ENCODE data around the gene FDXR.
"Not testable (repeated sequence)": the region's sequence is repeated elsewhere in the genome, so short reads cannot be mapped to it uniquely, and the experiment has no call there.

The FDXR gene

GRCh38 chr17:74919440-74920305 is 46.9 kb upstream of the FDXR start:
- H3K4me3 ChIP-seq (ENCODE audit: low read length), result no peak overlapping the region
- TF ChIP-seq CTCF (IDR thresholded peaks at IDR 0.05; ENCODE audit: insufficient read depth, low read depth, low read length, missing control alignments), result no peak
- no peak for DNase-seq (ENCODE audit: low read depth)

- H3K4me3 ChIP-seq (ENCODE audit: low read length), result no peak overlapping the region
- no peak for DNase-seq (ENCODE audit: low read depth)
- no peak for TF ChIP-seq CTCF (IDR thresholded peaks at IDR 0.05; ENCODE audit: insufficient read depth, low read depth, low read length, missing control alignments)
These were observed 46.1 kb upstream of the FDXR start for GRCh38 chr17:74918906-74919305.

- TF ChIP-seq CTCF (IDR thresholded peaks at IDR 0.05; ENCODE audit: insufficient read depth, low read depth, low read length, missing control alignments), result no peak
- DNase-seq (ENCODE audit: low read depth), result no peak
- no peak overlapping the region for H3K4me3 ChIP-seq (ENCODE audit: low read length)
These were observed 44.6 kb upstream of the FDXR start for GRCh38 chr17:74917430-74917829.

- DNase-seq (ENCODE audit: low read depth), result no peak
- no peak overlapping the region for H3K4me3 ChIP-seq (ENCODE audit: low read length)
- no peak for TF ChIP-seq CTCF (IDR thresholded peaks at IDR 0.05; ENCODE audit: insufficient read depth, low read depth, low read length, missing control alignments)
These were observed 44.0 kb upstream of the FDXR start for GRCh38 chr17:74916851-74917199.

GRCh38 chr17:74916136-74916850 is 43.5 kb upstream of the FDXR start:
- H3K4me3 ChIP-seq (ENCODE audit: low read length), result no peak overlapping the region
- TF ChIP-seq CTCF (IDR thresholded peaks at IDR 0.05; ENCODE audit: insufficient read depth, low read depth, low read length, missing control alignments), result no peak
- no peak for DNase-seq (ENCODE audit: low read depth)

- not testable (repeated sequence) for DNase-seq (ENCODE audit: low read depth)
These were observed 38.6 kb upstream of the FDXR start for GRCh38 chr17:74911423-74911822.

GRCh38 chr17:74909097-74909496 is 36.3 kb upstream of the FDXR start:
- not testable (repeated sequence) for H3K4me3 ChIP-seq (ENCODE audit: low read length); DNase-seq (ENCODE audit: low read depth)

More at GRCh38 chr17:74911423-74911822, 38.6 kb upstream of the FDXR start:
- H3K4me3 ChIP-seq (ENCODE audit: low read length), result not testable (repeated sequence)

- no peak for DNase-seq (ENCODE audit: low read depth)
- no peak overlapping the region for H3K4me3 ChIP-seq (ENCODE audit: low read length)
- no peak for TF ChIP-seq CTCF (IDR thresholded peaks at IDR 0.05; ENCODE audit: insufficient read depth, low read depth, low read length, missing control alignments)
These were observed 34.2 kb upstream of the FDXR start for GRCh38 chr17:74907012-74907411.

- not testable (repeated sequence) for DNase-seq (ENCODE audit: low read depth); H3K4me3 ChIP-seq (ENCODE audit: low read length)
These were observed 33.5 kb upstream of the FDXR start for GRCh38 chr17:74906214-74906793.
